Measurements from ENCODE around the gene SPR.

SPR gene

DNA sequence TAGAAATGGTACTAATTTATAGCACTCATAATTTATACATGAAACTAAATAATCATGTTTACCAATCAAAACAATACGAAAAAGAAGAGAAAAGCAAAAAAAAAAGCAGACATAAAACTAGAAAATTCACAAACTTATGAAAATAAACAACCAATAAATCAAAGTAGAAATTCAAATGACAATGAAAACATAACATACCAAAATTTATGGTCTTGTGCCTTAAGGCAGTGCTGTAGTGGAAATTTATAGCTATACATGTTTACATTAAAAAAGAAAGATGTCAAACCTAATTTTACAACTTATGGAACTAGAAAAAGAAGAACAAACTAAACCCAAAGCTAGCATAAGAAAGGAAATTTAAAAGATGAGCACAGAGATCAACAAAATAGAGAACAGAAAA is 16.1 kb upstream of the SPR start:
- TF ChIP-seq, protein P1, sequence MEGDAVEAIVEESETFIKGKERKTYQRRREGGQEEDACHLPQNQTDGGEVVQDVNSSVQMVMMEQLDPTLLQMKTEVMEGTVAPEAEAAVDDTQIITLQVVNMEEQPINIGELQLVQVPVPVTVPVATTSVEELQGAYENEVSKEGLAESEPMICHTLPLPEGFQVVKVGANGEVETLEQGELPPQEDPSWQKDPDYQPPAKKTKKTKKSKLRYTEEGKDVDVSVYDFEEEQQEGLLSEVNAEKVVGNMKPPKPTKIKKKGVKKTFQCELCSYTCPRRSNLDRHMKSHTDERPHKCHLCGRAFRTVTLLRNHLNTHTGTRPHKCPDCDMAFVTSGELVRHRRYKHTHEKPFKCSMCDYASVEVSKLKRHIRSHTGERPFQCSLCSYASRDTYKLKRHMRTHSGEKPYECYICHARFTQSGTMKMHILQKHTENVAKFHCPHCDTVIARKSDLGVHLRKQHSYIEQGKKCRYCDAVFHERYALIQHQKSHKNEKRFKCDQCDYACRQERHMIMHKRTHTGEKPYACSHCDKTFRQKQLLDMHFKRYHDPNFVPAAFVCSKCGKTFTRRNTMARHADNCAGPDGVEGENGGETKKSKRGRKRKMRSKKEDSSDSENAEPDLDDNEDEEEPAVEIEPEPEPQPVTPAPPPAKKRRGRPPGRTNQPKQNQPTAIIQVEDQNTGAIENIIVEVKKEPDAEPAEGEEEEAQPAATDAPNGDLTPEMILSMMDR (conservative IDR thresholded peaks at IDR 0.05; ENCODE audit: low read depth, low read length): no peak
- no peak for DNase-seq (ENCODE audit: low read depth)
- no peak overlapping the region for H3K4me3 ChIP-seq (ENCODE audit: low read depth, low read length)

DNA sequence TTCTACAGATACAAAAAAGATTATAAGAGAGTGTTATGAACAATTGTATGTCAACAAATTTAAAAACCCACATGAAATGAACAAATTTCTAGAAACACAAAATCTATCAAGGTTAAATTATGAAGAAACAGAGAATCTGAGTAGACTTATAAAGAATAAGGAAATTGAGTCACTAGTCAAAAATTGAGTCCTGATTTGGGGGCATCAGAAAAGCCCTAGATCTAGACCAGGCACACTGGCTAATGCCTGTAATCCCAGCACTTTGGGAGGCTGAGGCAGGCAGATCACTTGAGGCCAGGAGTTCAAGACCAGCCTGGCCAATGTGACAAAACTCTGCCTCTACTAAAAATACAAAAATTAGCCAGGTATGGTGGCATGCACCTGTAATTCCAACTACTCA is 15.3 kb upstream of the SPR start:
- TF ChIP-seq, protein P1 (conservative IDR thresholded peaks at IDR 0.05; ENCODE audit: low read depth, low read length): no peak
- no peak overlapping the region for H3K4me3 ChIP-seq (ENCODE audit: low read depth, low read length)
- DNase-seq (ENCODE audit: low read depth): no peak

DNA sequence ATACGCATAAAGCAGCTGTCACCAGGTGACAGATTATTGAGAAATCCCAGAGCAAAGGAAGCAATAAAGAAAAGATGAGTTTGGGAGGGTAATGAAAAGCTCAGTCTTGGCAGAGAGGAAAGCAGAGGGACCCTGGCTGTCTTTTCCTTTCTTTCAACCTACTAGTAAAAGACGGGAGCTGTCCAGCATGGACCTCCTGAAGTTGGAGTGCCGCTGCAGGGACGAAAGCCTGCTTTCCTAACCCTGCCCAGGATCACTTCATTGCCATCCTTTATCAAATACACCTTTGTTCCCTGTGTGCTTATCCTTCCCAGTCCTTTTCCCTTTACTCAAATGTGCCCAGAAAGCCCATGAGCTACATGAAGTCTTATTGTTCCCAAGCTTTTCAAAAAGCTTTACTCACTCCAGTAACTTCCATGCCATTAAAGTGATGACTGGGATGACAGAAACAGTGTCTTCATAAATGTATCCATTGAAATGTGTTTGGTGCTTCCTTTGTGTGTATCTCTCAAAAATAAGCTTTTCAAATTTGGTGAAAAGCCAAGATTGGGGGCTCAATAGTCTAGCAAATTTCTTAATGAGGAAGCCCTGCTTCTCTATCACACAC is 3.7 kb upstream of the SPR start:
- TF ChIP-seq, protein P1 (conservative IDR thresholded peaks at IDR 0.05; ENCODE audit: low read depth, low read length): no peak
- H3K4me3 ChIP-seq (ENCODE audit: low read depth, low read length): no peak overlapping the region
- DNase-seq (ENCODE audit: low read depth): peak; percentile 62

DNA sequence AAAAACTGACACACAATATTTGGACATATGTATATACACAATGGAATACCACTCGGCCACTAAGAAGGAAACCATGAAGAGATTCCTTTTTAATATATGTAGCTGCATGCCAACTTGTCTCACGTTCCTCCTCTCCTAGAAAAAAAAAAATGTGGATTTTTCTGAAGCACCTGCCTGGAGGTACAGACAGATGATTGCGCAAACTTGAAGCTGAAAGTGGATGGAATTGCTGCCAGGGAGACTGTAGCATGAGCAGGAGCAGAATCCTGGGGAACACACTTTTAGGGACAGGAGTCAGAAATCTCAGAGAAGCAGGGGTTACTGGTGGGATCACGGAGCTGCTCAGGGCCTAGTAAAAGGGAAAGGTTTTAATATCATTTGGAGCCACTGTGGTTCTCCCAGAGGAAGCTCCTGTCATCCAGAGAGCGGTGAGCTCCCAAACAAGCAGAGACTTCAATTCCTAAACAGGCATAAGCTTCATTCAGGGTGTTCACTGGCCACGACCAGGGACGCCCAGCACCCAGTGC is 640 bp upstream of the SPR start:
- no peak for DNase-seq (ENCODE audit: low read depth)
- H3K4me3 ChIP-seq (ENCODE audit: low read depth, low read length): peak overlapping the region; percentile 66
- TF ChIP-seq, protein P1 (conservative IDR thresholded peaks at IDR 0.05; ENCODE audit: low read depth, low read length): no peak

DNA sequence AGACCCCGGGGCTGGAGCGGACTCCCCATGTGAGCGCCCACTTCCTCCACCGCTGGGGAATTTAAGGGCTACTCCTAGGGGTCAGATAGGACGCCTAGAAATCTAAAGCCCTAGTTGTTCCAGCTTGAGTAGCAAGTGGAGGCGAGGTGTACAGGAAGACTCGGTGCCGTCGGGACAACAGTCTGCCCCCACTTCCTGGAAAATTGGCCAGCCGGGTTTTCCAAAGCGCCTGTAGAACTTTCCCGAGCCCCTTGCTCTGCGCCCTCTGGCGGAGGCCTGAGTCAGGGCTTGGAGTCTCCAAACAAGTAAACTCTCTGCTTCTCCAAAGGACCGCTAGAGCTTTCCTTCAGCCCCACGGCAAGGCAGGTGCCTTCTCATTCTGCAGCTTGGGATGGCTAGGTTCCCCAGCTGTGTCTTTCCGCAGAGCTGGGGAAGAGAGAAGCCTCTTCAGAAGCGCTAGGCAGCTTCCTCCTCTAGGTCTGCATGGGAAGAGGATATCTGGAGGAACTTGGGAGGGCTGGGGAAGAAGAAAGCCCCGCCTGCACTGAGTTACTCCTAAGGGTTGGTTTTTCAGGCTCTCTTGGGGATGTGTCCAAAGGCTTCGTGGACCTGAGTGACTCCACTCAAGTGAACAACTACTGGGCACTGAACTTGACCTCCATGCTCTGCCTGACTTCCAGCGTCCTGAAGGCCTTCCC is 681 bp downstream of the SPR start:
- DNase-seq (ENCODE audit: low read depth): peak; percentile 85
- TF ChIP-seq, protein P1 (conservative IDR thresholded peaks at IDR 0.05; ENCODE audit: low read depth, low read length): peak; percentile 95

DNA sequence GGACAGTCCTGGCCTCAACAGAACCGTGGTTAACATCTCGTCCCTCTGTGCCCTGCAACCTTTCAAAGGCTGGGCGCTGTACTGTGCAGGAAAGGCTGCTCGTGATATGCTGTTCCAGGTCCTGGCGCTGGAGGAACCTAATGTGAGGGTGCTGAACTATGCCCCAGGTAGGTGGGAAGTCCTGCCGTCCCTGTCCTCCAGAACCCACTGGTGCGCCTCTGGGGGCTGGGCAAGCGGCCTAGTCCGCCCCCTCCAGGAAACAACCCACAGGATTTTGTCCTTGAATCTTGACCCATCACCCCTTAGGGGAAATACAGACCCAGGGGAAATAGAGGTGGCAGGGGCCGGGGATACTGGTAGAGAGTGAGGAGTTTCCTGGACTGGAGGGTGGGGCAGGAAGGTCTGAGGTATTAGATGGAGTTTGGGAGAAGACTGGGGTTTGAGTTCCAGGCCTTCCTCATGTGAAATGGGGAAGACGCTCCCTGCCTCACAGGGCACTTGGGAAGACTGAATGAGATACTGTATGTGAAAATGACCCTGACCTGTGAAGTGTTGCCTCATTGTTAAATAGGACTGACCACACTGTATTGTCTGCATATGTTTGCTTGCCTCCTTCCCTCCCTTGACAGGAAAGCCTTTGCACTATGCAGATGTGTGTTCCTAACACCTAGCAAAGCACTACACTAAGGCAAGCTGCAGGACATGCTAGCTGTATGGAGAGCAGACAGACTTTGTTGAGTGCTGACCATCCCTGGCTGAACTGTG is 1.4 kb downstream of the SPR start:
- H3K4me3 ChIP-seq (ENCODE audit: low read depth, low read length): no peak overlapping the region
- TF ChIP-seq, protein P1 (conservative IDR thresholded peaks at IDR 0.05; ENCODE audit: low read depth, low read length): no peak
- DNase-seq (ENCODE audit: low read depth): no peak

More for the DNA sequence above, 681 bp downstream of the SPR start:
- H3K4me3 ChIP-seq (ENCODE audit: low read depth, low read length): peak overlapping the region; percentile 66

Data from choroid plexus epithelial cell (primary cell).